ENCODE measurements around the gene P2RX4. TPM values are rescaled to one million over a fixed set of nuclear protein-coding genes. Genes with fewer than 3 reads are reported as not detected.

The P2RX4 gene
- total and polyA plus RNA-seq, 2 of the 4 experiments (the other 2 are of a cell fraction), result 9.5 to 12.6 TPM

DNA sequence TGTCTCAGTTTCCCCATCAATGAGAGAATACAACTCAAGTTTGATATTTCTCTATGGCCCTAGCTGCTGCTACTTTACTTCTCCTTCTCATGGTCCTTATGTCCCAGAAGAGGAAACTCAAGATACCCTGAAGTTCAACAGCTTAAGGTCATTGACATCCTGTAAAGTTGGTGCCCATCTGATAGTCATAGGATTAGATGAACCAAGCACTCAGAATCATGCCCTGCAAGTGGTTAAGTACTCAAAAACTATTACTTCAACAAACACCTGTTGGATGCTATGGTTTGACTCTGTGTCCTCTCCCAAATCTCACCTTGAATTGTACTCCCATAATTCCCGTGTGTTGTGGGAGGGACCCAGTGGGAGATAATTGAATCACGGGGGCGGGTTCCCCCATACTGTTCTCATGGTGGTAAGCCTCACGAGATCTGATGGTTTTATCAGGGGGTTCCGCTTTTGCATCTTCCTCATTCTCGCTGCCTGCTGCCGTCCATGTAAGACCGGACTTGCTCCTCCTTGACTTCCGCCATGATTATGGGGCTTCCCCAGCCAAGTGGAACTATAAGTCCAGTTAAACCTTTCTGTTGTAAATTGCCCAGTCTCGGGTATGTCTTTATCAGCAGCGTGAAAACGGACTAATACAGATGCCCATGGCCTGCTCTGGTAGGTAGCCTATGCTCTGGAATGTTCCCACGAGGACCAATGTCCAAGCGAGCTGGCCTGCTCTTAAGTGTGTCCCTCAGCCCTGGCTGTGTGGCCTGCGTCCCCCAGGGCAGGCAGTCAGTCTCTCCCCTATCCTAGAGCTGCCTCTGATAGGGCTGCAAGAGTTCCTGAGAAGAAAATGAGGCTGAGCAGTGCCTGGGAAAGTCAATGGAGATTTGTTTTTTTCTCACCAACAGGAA is 68.5 kb downstream of the P2RX4 start:
- Histone ChIP-seq H3K36me3 (ENCODE audit: control insufficient read depth, insufficient read depth, low read length) (peaks cover 5% of the 10 kb centered on the region), H3K27ac (ENCODE audit: insufficient read depth, low read length) (no peak overlapping the region), H4K91ac (ENCODE audit: insufficient read depth, low read depth, low read length) (no peak overlapping the region), H3K27me3 (ENCODE audit: control insufficient read depth, insufficient read depth, low read length) (no peaks in the 10 kb centered on the region), H3K9me3 (ENCODE audit: control insufficient read depth, insufficient read depth, low read length) (no peaks in the 10 kb centered on the region), H2BK20ac (ENCODE audit: low read depth, low read length) (no peak overlapping the region), H3K4ac (ENCODE audit: low read depth, low read length) (no peak overlapping the region), H2AFZ (replicated peaks; ENCODE audit: low read length, poor library complexity) (no peak overlapping the region), H3K23ac (ENCODE audit: low read depth, low read length) (peak overlapping the region; percentile 39; the same call in 1 of the 2 replicates), H2AK5ac (ENCODE audit: low read depth, low read length) (0 out of 2 replicates have a peak overlapping the region, but pooled peaks have one; percentile 37), H3K4me3 (ENCODE audit: insufficient read depth, low read depth, low read length) (no peak overlapping the region), H4K8ac (ENCODE audit: low read depth in 2 of 2, low read length in 2 of 2) (no peak overlapping the region), H3K4me2 (ENCODE audit: low read depth, low read length) (no peak overlapping the region), H3K9ac (ENCODE audit: low read depth, low read length) (no peak overlapping the region), H3K9me1 (ENCODE audit: insufficient read depth, low read length) (0 out of 2 replicates have a peak, but pooled peaks cover 2% of the 10 kb centered on the region), H3K56ac (ENCODE audit: extremely low read depth, insufficient read depth, low read length) (no peak overlapping the region), H2AK9ac (replicated peaks; ENCODE audit: low read depth, low read length, poor library complexity) (no peak overlapping the region), H3K18ac (ENCODE audit: low read depth, low read length) (no peak overlapping the region), H3K4me1 (ENCODE audit: control insufficient read depth, insufficient read depth, low read length) (peaks cover 6% of the 10 kb centered on the region), H4K5ac (ENCODE audit: low read depth, low read length) (no peak overlapping the region), H3K79me1 (ENCODE audit: low read depth in 1 of 2, low read length in 2 of 2) (peaks cover 7 to 46% of the 10 kb centered on the region in 2 experiments; a peak in 3 of 4 replicates), H2BK120ac (ENCODE audit: low read depth, low read length) (no peak overlapping the region), H2BK15ac (ENCODE audit: low read depth, low read length) (no peak overlapping the region), H3K14ac (replicated peaks; ENCODE audit: low read depth, low read length) (no peak overlapping the region), H2BK5ac (ENCODE audit: low read depth, low read length, poor library complexity, severe bottlenecking) (no peak overlapping the region), H4K20me1 (ENCODE audit: insufficient read depth, low read length) (0 out of 2 replicates have a peak, but pooled peaks cover 3% of the 10 kb centered on the region)
- ChIA-PET POLR2A (ENCODE audit: unreplicated experiment) (interaction anchor here (0.6 kb wide), 1 partner anchor 18 kb away, joined by 6 read pairs; the partner anchor contains the start of gene CAMKK2), CTCF (no interaction called here)
- 100% methylated on average over 6 of the region's 15 CpGs; no CpG with 5 or more reads in 1 of the 2 experiments for WGBS, 2 experiments (ENCODE audit: extremely low coverage in 2 of 2, insufficient read length in 1 of 2)
- TF ChIP-seq MXI1 (IDR thresholded peaks at IDR 0.05; ENCODE audit: borderline replicate concordance, low read depth, low read length) (no peak), BHLHE40 (IDR thresholded peaks at IDR 0.05; ENCODE audit: low read depth, low read length) (no peak), SMC3 (IDR thresholded peaks at IDR 0.05; ENCODE audit: low read depth, low read length) (no peak), FOS (IDR thresholded peaks at IDR 0.05; ENCODE audit: low read depth, low read length) (no peak), CEBPB (IDR thresholded peaks at IDR 0.05; ENCODE audit: low read depth, low read length) (no peak), MAZ (IDR thresholded peaks at IDR 0.05; ENCODE audit: borderline replicate concordance, low read depth, low read length) (no peak), RFX5 (IDR thresholded peaks at IDR 0.05; ENCODE audit: low read depth, low read length) (no peak), CHD1 (IDR thresholded peaks at IDR 0.05; ENCODE audit: low read depth, low read length) (no peak), POLR2A (IDR thresholded peaks at IDR 0.05; ENCODE audit: low read depth, low read length) (no peak)
- BruUV-seq (replicated peaks), result no TSS peak
- peak; percentile 15; the same call in 1 of the 2 replicates for ATAC-seq (ENCODE audit: low read depth)
- in situ Hi-C loops (cut with MboI; ENCODE audit: low sequenced_read_pairs) (no loop called here), dilution Hi-C loops (cut with HindIII; ENCODE audit: low sequenced_read_pairs, unreplicated experiment) (no loop called here), intact Hi-C loops (cut with micrococcal nuclease) (no loop called here)
- DNase-seq, result no peak
